Bronchial epithelial cell (primary cell): Measurements from ENCODE around the gene RCAN3. TPM values are rescaled to one million over a fixed set of nuclear protein-coding genes. Genes with fewer than 3 reads are reported as not detected.
"Not testable (repeated sequence)": the region's sequence is repeated elsewhere in the genome, so short reads cannot be mapped to it uniquely, and the experiment has no call there.

Experiments used
- DNase-seq: peaks from one replicate; pipeline ENCODE4 v3.0.0-alpha.2; 2010; ENCODE audit warnings: low read depth
- FAIRE-seq: peaks from 2 replicates; lab custom pipeline; 2011; peaks lifted over from hg19 to GRCh38; lab: Jason Lieb, UNC
- H3K27me3 ChIP-seq: 2 replicates; pipeline ENCODE4 v1.5.1; 2011; ENCODE audit warnings: low read length; ENCODE audit not compliant: control insufficient read depth, insufficient read depth
- H3K36me3 ChIP-seq: 2 replicates; pipeline ENCODE4 v1.5.1; 2011; ENCODE audit warnings: low read length; ENCODE audit not compliant: control insufficient read depth, insufficient read depth
- H3K4me3 ChIP-seq: 2 replicates; pipeline ENCODE4 v1.5.1; 2011; ENCODE audit warnings: mild to moderate bottlenecking, low read depth, low read length, control low read depth
- CTCF ChIP-seq: IDR thresholded peaks from 2 replicates; pipeline ENCODE4 v1.5.1; 2011; ENCODE audit warnings: mild to moderate bottlenecking, moderate library complexity, low read length, control low read depth, inconsistent platforms; ENCODE audit not compliant: insufficient read depth, severe bottlenecking
- total RNA-seq: library from RNA; depleted of rRNA; stranded (reverse); fragments of >200 nt; gene quantifications from 2 replicates; pipeline ENCODE4 v1.2.1, GENCODE V29; 2014

Gene RCAN3
- total RNA-seq, 1 donor from 2014 or later, result 12.1 TPM

GRCh38 chr1:24507405-24507804, 4.8 kb downstream of the RCAN3 start:
- no peak for TF ChIP-seq CTCF
- FAIRE-seq, result no peak
- H3K27me3 ChIP-seq, result no peaks in the 10 kb centered on the region
- no peak overlapping the region for H3K4me3 ChIP-seq
- H3K36me3 ChIP-seq, result no peaks in the 10 kb centered on the region
- no peak for DNase-seq

GRCh38 chr1:24508911-24509310, 6.3 kb downstream of the RCAN3 start:
- FAIRE-seq, result no peak
- no peaks in the 10 kb centered on the region for H3K36me3 ChIP-seq
- no peak for TF ChIP-seq CTCF
- H3K27me3 ChIP-seq, result no peaks in the 10 kb centered on the region
- no peak overlapping the region for H3K4me3 ChIP-seq
- no peak for DNase-seq

- no peak for FAIRE-seq
Observed at GRCh38 chr1:24513706-24514105, 11.1 kb downstream of the RCAN3 start.

GRCh38 chr1:24514946-24515345, 12.3 kb downstream of the RCAN3 start:
- no peak for TF ChIP-seq CTCF
- no peak overlapping the region for H3K4me3 ChIP-seq
- FAIRE-seq (no peak), DNase-seq (no peak)
- no peaks in the 10 kb centered on the region for H3K36me3 ChIP-seq
- no peaks in the 10 kb centered on the region for H3K27me3 ChIP-seq

More at GRCh38 chr1:24513706-24514105, 11.1 kb downstream of the RCAN3 start:
- H3K27me3 ChIP-seq, result no peaks in the 10 kb centered on the region
- H3K36me3 ChIP-seq, result no peaks in the 10 kb centered on the region
- no peak overlapping the region for H3K4me3 ChIP-seq
- no peak for TF ChIP-seq CTCF
- DNase-seq, result no peak

GRCh38 chr1:24515671-24516209, 13.1 kb downstream of the RCAN3 start:
- not testable (repeated sequence) for FAIRE-seq, H3K36me3 ChIP-seq

GRCh38 chr1:24516506-24516905, 13.9 kb downstream of the RCAN3 start:
- H3K36me3 ChIP-seq, result no peaks in the 10 kb centered on the region
- DNase-seq (no peak), FAIRE-seq (no peak)
- TF ChIP-seq CTCF, result no peak
- no peak overlapping the region for H3K4me3 ChIP-seq
- no peaks in the 10 kb centered on the region for H3K27me3 ChIP-seq

More at GRCh38 chr1:24515671-24516209, 13.1 kb downstream of the RCAN3 start:
- peak; percentile 86 for DNase-seq
- H3K27me3 ChIP-seq, H3K4me3 ChIP-seq: not testable (repeated sequence)
